Femur (tissue), 1 donor: ENCODE results near the gene CIZ1.

Experiments used
- DNase-seq: peaks from one replicate; pipeline ENCODE4 v3.0.0-alpha.2; 2017

Gene CIZ1

DNA sequence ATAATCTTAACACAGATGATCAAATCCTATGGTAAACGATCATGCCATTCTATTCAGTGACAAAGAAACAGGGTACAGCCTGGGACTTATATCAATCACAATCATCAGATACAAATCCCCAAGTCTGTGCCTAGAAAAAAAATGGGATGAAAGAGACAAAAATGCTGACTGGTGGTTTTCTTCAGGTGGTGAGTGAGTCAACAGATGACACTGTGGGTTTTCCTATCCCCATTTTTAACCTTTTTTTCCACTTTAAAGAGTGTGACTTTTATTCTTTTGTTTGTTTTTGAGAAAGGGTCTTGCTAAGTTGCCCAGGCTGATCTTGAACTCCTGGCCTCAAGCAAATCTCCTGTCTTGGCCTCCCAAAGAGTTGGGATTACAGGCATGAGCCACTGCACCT is 3.2 kb downstream of the CIZ1 start:
- no peak for DNase-seq

DNA sequence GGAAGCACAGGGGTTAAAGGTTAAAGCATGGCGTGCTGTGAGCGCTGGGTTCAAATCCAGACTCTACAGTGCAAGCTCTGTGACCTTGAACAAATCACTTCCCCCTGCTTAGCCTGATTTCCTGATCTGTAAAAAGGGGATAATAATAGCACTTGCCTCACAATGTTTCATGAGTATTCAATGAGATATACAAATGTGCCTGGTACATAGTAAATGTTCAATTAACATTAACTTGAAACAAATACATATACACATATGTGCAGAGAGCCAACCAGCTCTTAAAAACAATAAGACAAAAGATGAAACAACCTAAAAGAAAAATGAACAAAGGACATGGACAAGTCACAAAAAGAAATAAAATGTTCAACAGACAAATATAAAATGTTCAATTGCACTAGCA is 4.0 kb downstream of the CIZ1 start:
- no peak for DNase-seq

DNA sequence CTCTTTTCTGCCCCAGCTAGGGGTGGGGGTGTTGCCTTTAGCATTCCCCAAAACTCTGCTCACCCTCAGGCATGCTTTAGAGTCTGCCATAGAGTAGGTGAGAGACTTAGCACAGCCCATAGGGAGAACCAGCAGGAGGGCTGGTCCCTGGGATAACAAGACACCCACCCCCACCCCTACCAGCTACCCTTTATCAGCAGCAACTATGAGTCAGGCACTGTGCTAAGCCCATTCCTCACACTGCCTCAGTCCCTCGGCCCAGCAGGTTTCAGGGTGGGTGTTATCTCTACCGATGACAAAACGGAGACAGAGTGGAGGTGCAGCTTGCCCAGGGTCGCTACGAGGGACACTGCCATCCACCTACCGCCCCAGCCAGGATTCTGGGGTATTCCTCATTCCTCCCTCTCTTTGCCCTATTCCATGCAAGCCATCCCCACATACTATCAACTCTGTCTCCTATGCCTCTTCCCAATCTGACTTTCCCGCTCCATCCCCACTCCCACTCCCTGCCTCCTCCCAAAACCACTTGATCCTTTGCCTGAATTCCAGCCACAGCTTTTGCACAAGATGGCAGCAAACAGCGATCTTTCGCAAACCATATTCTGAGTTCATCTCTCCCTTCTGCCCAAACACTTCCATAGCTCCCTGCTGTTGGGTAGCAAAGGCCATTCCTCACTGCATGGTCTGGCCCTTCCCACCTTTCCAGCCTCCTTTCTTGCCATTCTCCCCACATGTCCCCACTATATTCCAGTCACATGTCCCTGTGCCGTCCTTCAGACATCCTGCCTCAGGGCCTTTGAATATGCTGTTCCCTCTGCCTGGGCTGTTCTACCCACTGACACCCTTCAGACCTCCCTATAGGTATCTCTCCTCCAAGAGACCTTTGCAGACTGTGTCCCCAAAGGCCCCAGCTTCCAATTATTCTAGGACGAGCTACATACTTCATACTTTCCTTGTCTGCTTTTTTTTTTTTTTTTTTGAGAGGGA is 5.1 kb downstream of the CIZ1 start:
- no peak for DNase-seq

DNA sequence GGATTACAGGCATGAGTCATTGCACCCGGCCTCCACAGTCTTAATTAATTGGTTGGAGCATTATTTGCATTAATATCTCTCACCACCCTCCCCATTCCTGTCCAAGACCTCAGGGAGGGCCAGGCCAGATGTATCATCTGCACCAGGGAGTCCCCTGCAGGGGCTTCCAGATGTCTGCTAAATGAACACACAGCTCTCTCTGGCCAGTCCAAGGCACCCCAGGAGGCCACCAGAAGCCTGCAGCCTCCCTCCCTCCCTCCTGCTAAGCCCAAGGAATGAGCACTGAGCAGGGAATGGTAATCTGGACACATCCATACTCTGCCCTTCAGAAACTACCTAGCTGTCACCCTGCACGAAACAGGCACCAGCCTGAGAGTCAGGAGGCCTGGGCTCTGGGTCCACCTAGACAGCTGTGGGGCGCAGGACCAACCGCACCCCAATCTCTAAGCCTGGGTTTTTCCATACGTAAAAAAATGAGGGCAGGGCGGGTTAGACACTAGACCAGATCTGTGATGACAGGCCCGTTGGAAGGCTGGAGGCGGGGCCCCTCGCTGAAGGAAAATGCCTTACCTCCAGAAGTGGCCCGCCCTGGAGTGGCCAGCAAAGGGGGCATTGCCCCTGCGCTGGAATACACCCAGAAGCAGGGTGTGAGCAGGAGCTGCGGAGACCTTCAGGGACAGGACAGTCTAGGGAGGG is 8.3 kb downstream of the CIZ1 start:
- no peak for DNase-seq

DNA sequence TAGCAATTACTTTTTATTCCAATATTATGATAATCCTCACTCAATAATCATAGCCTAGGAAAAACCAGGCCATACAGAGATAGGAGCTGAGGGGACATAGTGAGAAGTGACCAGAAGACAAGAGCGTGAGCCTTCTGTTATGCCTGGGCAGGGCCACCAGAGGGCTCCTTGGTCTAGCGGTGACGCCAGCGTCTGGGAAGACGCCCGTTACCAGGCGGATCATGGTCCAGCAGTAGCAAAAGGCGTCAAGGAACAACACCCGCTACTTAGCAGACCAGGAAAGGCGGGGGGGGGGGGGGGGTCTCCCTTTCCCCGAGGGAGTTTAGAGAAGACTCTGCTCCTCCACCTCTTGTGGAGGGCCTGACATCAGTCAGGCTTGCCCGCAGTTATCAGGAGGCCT is 9.9 kb downstream of the CIZ1 start:
- peak; percentile 59 for DNase-seq

DNA sequence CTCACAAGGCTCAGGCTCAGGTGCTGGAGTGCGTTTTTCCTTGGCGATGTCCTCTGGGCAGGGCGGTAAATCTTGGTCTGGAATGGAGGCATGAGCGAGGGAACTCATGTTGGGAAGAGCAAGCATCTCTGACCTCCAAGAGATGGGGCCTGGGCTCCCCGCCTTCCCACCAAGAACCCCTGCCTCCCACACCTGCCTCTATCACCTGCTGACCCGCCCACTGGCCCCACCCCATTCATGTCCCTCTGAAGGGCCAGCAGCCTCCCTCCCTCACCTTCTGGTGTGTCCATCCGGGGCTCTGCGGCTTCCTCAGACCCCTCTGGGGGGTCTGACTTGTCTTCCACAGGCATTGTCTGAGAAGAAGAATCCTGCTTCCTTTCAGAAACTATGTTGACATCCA is 10.9 kb downstream of the CIZ1 start:
- no peak for DNase-seq

DNA sequence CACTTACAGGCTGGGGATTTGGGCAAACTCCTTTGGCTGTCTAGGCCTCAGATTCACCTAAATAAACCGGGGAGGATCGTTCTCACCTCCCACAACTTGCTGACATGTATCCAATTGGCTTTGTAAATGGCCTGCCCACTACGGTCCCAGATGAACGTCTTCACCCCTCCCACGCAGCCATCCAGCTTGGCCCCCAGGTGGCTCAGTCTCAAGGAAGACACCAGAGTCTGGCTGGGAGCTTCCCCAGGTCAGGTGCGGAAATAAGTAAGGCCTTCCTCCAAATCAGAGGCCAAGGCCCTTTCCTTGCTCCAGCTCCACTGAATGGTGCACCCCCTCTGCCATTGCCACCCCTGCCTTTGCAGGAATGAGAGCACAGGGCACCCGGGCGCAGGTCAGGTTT is 11.4 kb downstream of the CIZ1 start:
- no peak for DNase-seq

DNA sequence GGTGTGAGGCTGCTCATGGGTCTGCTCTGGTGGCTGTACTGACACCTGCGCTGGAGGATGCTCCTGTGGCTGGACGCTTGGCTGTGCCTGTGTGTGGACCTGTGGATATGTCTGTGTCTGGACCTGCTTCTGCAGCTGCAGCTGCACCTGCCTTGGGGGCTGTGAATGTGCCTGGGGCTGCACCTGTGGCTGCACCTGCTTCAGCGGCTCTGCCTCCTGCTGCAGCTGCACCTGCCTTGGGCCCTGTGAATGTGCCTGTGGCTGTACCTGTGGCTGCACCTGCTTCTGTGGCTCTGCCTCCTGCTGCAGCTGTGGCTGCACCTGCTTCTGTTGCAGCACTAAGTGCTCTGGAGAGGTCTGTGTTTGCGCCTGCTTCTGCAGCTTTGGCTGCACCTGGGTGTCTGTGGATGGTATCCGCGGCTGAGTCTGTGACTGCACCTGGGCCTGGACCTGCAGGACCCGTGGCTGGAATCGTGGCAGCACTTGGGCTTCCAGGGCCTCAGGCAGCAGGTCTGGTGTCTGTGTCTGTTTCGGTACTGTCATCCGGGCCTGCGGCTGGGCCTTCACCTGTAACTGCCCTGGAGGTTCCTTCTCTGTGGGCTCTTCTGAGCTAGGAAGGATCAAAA is 12.5 kb downstream of the CIZ1 start:
- no peak for DNase-seq

DNA sequence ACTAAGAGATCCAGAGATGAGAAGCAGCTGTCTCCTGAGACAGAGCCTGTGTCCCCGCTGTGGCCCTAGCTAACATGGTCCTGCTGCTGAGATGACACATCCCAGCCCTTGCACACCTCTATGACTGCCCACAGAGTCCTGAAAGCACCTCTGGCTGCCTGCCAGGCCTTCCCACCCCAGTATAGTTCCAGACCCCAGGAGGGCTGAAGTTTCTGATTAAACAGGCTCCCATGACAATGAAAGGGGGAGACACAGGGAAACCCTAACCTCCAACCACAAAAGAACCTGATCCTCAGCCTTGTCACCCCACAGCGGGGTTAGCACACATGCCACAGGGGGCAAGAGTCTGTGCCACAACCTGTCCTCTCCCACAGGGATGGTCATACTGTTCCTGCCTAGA is 15.6 kb downstream of the CIZ1 start:
- no peak for DNase-seq

DNA sequence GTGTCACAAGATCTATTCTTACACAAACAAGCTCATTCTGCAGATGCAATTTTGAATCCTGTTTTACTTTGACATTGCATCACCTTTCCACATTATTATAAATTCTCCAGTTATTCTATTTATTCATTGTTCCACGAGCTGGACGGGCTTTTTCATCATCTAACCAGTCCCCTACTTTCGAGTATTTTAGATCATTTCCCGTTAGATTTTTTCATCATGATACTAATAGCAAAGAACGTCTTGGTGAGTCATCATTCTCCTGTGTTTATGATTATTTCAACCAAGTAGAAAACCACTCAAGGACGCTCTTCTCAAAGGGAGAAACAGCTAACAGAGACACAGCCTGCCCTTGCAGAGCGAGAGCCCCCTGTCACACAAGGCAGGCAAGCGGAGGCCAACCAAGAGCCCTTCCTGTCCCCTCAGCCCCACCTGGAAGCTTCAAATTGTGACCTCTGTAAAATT is 16.2 kb downstream of the CIZ1 start:
- DNase-seq: no peak

DNA sequence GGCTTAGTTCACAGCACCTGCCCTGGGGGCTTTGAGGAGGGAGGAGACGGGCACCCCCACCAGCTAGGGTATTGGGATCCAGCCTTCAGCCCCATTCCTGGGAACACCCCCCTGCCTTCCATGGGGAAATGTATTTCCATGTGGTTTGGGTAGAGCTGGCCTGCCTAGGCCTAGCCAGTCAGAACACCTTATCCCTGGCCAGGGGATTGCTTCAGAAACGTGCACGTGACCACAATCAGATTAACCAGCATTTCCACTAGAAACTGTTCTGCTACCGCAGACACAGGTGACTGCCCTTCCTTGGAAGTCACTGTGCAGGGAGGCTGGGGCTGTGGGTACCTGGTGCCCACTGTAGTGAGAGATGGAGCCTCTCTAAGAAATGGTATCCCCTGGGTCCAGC is 17.3 kb downstream of the CIZ1 start:
- DNase-seq: no peak

DNA sequence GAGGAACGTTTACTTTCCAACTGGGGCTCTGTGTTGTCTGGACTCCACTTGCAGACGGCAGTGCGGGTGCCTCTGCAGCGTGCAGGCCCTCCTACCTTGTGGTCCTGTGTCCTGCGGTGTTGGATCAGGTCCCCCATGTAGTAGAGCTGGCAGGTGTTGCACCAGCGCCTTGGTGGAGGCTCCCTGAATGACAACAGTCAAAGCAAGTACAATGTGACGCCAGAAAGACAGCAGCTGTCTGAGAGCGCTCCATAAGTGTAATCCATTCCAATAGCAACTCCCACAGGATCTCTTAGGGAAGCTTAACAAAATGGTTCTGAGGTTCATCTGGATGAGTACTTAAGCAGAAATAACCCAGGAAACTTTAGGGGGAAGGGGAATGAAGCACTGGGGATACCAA is 21.4 kb downstream of the CIZ1 start:
- DNase-seq: no peak

DNA sequence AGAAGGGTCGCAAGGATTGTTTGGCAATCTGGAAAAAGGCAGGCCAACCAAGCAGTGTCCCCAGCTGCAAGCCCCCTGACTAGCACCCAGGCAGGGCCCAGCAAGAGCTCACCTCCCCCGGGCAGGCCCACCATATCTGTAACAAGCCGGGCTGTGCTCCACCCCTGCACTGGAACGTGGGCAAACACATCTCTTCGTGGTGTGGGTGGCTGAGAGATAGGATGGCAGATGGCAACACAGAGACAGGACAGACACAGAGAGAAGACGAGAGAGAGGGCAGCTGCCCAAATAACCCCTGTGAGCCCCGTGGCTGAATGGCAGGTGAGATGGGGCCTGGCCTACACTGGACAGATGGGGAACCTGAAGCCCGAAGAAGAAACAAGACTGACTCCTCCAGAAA is 21.9 kb downstream of the CIZ1 start:
- DNase-seq: no peak

DNA sequence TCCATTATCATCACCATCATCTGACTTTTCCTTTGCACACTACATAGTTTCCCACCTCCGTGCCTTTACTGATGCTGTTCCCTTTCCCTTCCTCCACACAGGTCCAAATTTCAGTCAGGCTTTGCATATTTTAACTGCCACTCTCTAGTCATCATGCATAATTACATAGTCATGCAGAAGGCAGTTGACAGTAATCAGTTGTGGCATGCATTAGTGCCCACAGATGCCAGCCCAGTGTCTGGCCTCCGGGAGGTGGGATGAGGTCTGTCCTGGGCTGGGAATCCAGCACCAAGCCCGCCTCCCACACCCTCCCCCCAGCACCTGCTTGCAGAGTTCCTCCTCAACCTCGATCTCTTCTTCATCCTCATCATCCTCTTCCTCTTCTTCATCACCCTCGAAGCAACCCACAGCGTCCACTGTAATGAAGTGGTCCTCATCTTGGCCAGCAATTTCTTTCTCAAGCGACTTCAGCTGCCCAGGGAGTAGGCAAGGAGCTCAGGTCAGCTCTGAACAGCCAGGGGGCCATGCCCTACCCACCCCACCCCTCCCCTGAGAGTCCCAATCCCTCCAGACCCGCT is 22.6 kb downstream of the CIZ1 start:
- DNase-seq: no peak

DNA sequence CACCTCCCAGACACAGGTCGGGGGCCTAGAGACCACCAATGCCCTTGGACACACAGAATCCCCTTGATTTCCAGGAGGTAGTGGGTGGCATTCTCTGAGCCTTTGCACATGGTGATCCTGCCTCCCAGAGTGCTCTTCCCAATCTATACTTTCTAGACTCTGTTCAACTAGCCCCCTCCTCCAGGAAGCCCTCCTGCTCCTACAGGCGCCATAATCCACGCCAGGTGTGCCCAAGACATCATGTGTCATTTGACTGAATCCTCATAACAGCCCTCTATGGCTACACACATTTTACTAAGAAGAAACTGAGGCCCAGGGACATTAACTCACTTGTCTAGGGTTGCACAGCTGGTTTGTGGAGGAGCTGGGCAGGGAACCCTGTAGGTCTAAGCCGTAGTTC is 24.2 kb downstream of the CIZ1 start:
- DNase-seq: no peak

DNA sequence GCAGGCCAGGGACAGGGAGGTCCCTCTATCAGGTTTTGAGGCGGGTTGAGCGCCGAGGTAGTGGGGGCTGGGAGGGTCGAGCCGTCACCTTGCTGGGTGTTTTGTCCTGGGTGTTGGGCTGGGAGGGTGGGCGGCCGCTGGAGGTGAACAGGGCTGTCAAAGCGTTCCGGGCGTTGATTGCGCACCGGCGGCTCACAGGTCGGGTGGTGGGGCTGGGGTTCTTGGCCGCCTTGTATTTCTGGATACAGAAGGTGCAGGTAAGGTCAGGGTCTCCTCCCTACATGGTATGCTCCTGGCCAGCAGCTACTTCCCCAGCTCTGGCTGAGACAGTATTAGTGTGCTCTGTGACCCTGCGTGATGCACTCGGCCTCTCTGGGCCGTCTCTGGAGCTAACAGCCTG is 25.2 kb downstream of the CIZ1 start:
- DNase-seq: no peak

DNA sequence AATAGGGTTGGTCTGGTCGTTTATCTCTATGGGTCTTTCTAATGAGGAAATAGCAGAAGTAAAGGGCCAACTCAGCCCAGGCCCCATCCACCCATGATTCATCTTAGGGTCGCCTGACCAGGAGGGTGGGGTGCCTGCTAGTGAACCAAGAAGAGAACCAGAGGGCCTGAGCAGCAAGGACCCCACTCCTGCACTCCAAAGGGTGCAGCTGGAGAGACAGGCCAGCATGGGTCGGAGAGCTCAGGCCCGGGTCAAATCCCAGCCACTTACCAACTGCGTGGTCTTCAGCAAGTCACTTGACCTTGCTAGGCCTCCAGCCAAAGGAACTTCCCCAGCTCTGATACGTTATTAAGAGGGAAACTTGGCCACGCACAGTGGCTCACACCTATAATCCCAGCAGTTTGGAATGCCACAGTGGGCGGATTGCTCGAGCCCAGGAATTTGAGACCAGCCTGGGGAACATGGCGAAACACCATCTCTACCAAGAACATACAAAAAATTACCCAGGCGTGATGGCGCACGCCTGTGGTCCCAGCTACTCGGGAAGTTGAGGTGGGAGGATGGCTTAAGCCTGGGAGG is 27.0 kb downstream of the CIZ1 start:
- DNase-seq: no peak

DNA sequence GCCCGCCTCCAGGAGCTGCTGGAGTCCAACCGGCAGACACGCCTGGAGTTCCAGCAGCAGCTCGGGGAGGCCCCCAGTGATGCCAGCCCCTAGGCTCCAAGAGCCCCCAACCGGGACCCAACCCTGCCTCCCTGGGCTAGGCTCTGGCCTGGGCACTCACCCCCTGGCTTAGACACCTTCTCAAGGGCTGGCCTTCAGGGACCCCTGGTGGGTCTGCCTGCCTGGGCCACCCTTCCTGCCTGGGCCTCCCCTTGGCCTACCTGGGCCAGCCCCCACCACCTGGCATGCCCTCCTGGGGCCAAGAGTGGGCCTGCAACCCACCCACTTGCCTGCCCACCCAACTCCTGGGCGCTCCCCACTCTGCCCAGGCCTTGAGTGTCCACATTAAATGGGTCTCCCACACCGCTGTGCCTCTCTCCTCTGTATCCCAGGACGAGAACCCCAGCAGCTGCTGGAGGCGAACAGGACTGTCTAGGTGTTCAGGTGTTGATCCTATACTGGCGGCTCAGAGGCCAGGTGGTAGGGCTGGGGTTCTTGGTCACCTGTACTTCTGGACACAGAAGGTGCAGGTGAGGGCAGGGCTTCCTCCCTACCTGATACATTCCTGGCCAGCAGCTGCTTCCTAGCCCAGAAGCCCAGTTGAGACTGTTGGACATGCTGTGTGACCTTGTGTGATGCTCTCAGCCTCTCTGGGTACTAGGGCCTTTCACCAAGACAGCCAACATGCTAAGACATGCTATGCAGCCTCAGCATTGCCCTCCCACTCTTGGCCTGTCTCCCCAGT is 27.7 kb downstream of the CIZ1 start:
- DNase-seq: no peak

DNA sequence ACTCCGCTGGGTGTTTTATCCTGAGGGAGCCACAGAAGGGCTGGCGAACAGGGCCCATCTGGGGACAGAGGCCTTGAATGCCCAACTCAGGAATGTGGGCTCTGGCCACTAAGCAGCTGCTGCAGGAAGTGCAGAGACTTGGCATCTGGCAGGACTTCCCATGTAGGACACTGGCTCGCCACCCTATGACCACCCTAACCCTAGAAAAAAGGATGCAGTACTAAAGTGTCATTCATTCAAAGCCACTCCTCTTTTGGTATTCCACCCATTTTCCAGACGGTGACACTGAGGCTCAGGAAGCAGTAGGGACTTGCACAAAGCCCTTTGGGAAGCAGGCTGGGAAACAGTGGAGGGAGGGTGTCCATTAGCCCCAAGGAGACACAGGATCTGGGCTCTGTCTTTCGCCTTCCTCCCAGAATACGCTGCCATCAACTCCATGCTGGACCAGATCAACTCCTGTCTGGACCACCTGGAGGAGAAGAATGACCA is 28.3 kb downstream of the CIZ1 start:
- no peak for DNase-seq

DNA sequence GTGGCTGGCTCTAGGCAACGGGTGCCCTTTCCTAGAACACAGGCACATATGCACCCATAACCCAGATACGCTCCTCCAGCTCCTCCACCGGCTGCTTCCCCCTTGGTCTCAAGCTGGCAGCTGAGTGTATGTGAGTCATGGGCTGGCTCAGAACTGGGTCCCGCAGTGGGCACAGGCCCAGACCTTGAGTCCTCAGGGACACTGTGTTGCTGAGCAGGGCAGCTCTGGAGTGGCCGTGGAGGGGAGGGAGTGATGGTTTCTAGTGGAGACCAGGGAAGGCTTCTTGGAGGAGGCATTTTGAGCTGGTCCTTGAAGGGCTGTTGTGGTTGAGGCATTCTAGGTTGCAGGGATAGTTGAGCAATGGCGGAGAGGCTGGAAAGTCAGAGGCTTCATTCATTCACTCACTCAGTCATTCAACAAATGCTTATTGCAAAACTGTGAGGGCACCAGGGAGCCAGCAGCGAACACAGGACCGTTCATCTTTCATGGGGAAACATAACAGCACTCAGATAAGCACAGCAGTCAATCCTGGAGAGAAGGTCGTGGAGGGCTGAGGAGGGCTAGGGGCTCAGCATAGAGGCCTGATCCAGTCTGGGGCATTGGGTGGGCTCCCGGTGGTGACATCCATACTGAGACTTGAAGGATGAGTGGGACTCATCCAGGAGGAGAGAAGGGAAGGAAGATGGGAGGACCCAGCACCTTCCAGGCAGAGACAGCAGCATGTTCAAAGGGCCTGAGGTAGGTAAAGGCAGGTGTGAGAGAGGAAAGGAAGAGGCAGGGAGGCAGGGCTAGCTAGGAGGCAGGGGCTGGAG is 29.0 kb downstream of the CIZ1 start:
- DNase-seq: no peak
